ENCODE measurements around the gene DUOXA2.
"Not testable (repeated sequence)": the region's sequence is repeated elsewhere in the genome, so short reads cannot be mapped to it uniquely, and the experiment has no call there.

The DUOXA2 gene

GRCh38 chr15:45095661-45096060, 18.5 kb upstream of the DUOXA2 start:
- no peak for DNase-seq (ENCODE audit: low read depth)

- DNase-seq (ENCODE audit: low read depth), result no peak
Measured at GRCh38 chr15:45097466-45097865, 16.7 kb upstream of the DUOXA2 start.

GRCh38 chr15:45099549-45100165, 14.5 kb upstream of the DUOXA2 start:
- DNase-seq (ENCODE audit: low read depth), result no peak

GRCh38 chr15:45100884-45101625, 13.1 kb upstream of the DUOXA2 start:
- no peak for DNase-seq (ENCODE audit: low read depth)

GRCh38 chr15:45101749-45102148, 12.4 kb upstream of the DUOXA2 start:
- DNase-seq (ENCODE audit: low read depth), result no peak

- no peak for DNase-seq (ENCODE audit: low read depth)
Measured at GRCh38 chr15:45102226-45102625, 11.9 kb upstream of the DUOXA2 start.

GRCh38 chr15:45104170-45104569, 10.0 kb upstream of the DUOXA2 start:
- DNase-seq (ENCODE audit: low read depth), result not testable (repeated sequence)

- no peak for DNase-seq (ENCODE audit: low read depth)
Measured at GRCh38 chr15:45105586-45105985, 8.5 kb upstream of the DUOXA2 start.

GRCh38 chr15:45106002-45106790, 7.9 kb upstream of the DUOXA2 start:
- no peak for DNase-seq (ENCODE audit: low read depth)

GRCh38 chr15:45107941-45108630, 6.0 kb upstream of the DUOXA2 start:
- no peak for DNase-seq (ENCODE audit: low read depth)

GRCh38 chr15:45110256-45110820, 3.8 kb upstream of the DUOXA2 start:
- DNase-seq (ENCODE audit: low read depth), result no peak

- no peak for DNase-seq (ENCODE audit: low read depth)
Measured at GRCh38 chr15:45111390-45112142, 2.6 kb upstream of the DUOXA2 start.

- DNase-seq (ENCODE audit: low read depth), result no peak
Measured at GRCh38 chr15:45112143-45112590, 2.0 kb upstream of the DUOXA2 start.

GRCh38 chr15:45112591-45113379, 1.3 kb upstream of the DUOXA2 start:
- DNase-seq (ENCODE audit: low read depth), result no peak

GRCh38 chr15:45113380-45113990, 641 bp upstream of the DUOXA2 start:
- DNase-seq (ENCODE audit: low read depth), result no peak

GRCh38 chr15:45114751-45115085, 592 bp downstream of the DUOXA2 start:
- DNase-seq (ENCODE audit: low read depth), result no peak

GRCh38 chr15:45115312-45115820, 1.2 kb downstream of the DUOXA2 start:
- DNase-seq (ENCODE audit: low read depth), result no peak

- DNase-seq (ENCODE audit: low read depth), result no peak
Measured at GRCh38 chr15:45116006-45116481, 1.9 kb downstream of the DUOXA2 start.

GRCh38 chr15:45116482-45117307, 2.6 kb downstream of the DUOXA2 start:
- DNase-seq (ENCODE audit: low read depth), result no peak
